ENCODE results near the gene SP1.
"Not testable (repeated sequence)": the region's sequence is repeated elsewhere in the genome, so short reads cannot be mapped to it uniquely, and the experiment has no call there.

The SP1 gene

GRCh38 chr12:53424626-53425514 lies 44.9 kb downstream of the SP1 start:
- no peaks in the 10 kb centered on the region for H3K27me3 ChIP-seq (ENCODE audit: insufficient read depth, insufficient read length)
- no peak for TF ChIP-seq ZNF274 (IDR thresholded peaks at IDR 0.05; ENCODE audit: low read depth, low read length)
- TF ChIP-seq SUZ12 (IDR thresholded peaks at IDR 0.05; ENCODE audit: extremely low read depth, insufficient read depth, insufficient read length) = no peak
- TF ChIP-seq YY1 (IDR thresholded peaks at IDR 0.05; ENCODE audit: insufficient read depth, insufficient read length) = no peak
- H3K4me3 ChIP-seq (ENCODE audit: insufficient read length, low read depth) = no peak overlapping the region
- H3K9ac ChIP-seq (ENCODE audit: insufficient read length, low read depth) = no peak overlapping the region
- no peaks in the 10 kb centered on the region for H3K36me3 ChIP-seq (ENCODE audit: insufficient read depth, insufficient read length, low read length)
- no peaks in the 10 kb centered on the region for H3K9me3 ChIP-seq (ENCODE audit: insufficient read depth, low read length)
- peaks cover 7% of the 10 kb centered on the region for H3K4me1 ChIP-seq (ENCODE audit: insufficient read depth, insufficient read length)
- DNase-seq (ENCODE audit: low read depth, low spot score) = no peak

- no peak overlapping the region for H3K9ac ChIP-seq (ENCODE audit: insufficient read length, low read depth)
- no peak for TF ChIP-seq SUZ12 (IDR thresholded peaks at IDR 0.05; ENCODE audit: extremely low read depth, insufficient read depth, insufficient read length)
- no peak for TF ChIP-seq YY1 (IDR thresholded peaks at IDR 0.05; ENCODE audit: insufficient read depth, insufficient read length)
- TF ChIP-seq ZNF274 (IDR thresholded peaks at IDR 0.05; ENCODE audit: low read depth, low read length) = no peak
Measured at GRCh38 chr12:53425515-53426150, 45.7 kb downstream of the SP1 start.

GRCh38 chr12:53427905-53428594 lies 48.1 kb downstream of the SP1 start:
- peaks cover 7% of the 10 kb centered on the region for H3K4me1 ChIP-seq (ENCODE audit: insufficient read depth, insufficient read length)
- TF ChIP-seq SUZ12 (IDR thresholded peaks at IDR 0.05; ENCODE audit: extremely low read depth, insufficient read depth, insufficient read length) = no peak
- no peak for TF ChIP-seq YY1 (IDR thresholded peaks at IDR 0.05; ENCODE audit: insufficient read depth, insufficient read length)
- no peak for TF ChIP-seq ZNF274 (IDR thresholded peaks at IDR 0.05; ENCODE audit: low read depth, low read length)
- no peaks in the 10 kb centered on the region for H3K36me3 ChIP-seq (ENCODE audit: insufficient read depth, insufficient read length, low read length)
- H3K27me3 ChIP-seq (ENCODE audit: insufficient read depth, insufficient read length) = no peaks in the 10 kb centered on the region
- no peaks in the 10 kb centered on the region for H3K9me3 ChIP-seq (ENCODE audit: insufficient read depth, low read length)
- no peak overlapping the region for H3K9ac ChIP-seq (ENCODE audit: insufficient read length, low read depth)
- no peak overlapping the region for H3K4me3 ChIP-seq (ENCODE audit: insufficient read length, low read depth)
- DNase-seq (ENCODE audit: low read depth, low spot score) = no peak

More at GRCh38 chr12:53425515-53426150, 45.7 kb downstream of the SP1 start:
- no peaks in the 10 kb centered on the region for H3K9me3 ChIP-seq (ENCODE audit: insufficient read depth, low read length)
- H3K4me1 ChIP-seq (ENCODE audit: insufficient read depth, insufficient read length) = peaks cover 7% of the 10 kb centered on the region
- H3K36me3 ChIP-seq (ENCODE audit: insufficient read depth, insufficient read length, low read length) = no peaks in the 10 kb centered on the region
- H3K4me3 ChIP-seq (ENCODE audit: insufficient read length, low read depth) = no peak overlapping the region
- no peaks in the 10 kb centered on the region for H3K27me3 ChIP-seq (ENCODE audit: insufficient read depth, insufficient read length)
- no peak for DNase-seq (ENCODE audit: low read depth, low spot score)

DNA sequence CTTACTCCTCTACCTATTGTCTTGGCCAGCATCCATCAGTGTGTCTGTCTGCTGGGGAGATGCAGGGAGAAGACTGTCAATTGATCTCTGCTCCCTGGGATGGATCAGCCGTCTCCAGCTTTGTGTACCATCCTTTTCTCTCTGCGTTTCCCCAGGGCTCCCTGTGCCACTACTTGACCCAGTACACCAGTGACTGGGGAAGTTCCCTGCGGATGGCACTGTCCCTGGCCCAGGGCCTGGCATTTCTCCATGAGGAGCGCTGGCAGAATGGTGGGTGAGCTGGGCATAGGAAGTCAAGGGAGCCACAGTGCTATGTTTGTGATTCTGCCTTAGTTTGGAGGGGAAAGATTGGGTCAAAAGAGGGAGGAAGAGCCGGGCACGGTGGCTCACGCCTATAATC lies 48.8 kb downstream of the SP1 start:
- H3K4me3 ChIP-seq (ENCODE audit: insufficient read length, low read depth) = no peak overlapping the region
- no peak for DNase-seq (ENCODE audit: low read depth, low spot score)
- no peaks in the 10 kb centered on the region for H3K9me3 ChIP-seq (ENCODE audit: insufficient read depth, low read length)
- no peak overlapping the region for H3K9ac ChIP-seq (ENCODE audit: insufficient read length, low read depth)
- no peaks in the 10 kb centered on the region for H3K27me3 ChIP-seq (ENCODE audit: insufficient read depth, insufficient read length)
- H3K4me1 ChIP-seq (ENCODE audit: insufficient read depth, insufficient read length) = peaks cover 7% of the 10 kb centered on the region
- TF ChIP-seq SUZ12 (IDR thresholded peaks at IDR 0.05; ENCODE audit: extremely low read depth, insufficient read depth, insufficient read length) (no peak), YY1 (IDR thresholded peaks at IDR 0.05; ENCODE audit: insufficient read depth, insufficient read length) (no peak), ZNF274 (IDR thresholded peaks at IDR 0.05; ENCODE audit: low read depth, low read length) (no peak)
- no peaks in the 10 kb centered on the region for H3K36me3 ChIP-seq (ENCODE audit: insufficient read depth, insufficient read length, low read length)

- Histone ChIP-seq H3K4me3 (ENCODE audit: insufficient read length, low read depth) (no peak overlapping the region), H3K27me3 (ENCODE audit: insufficient read depth, insufficient read length) (no peaks in the 10 kb centered on the region), H3K36me3 (ENCODE audit: insufficient read depth, insufficient read length, low read length) (no peaks in the 10 kb centered on the region), H3K4me1 (ENCODE audit: insufficient read depth, insufficient read length) (peaks cover 7% of the 10 kb centered on the region), H3K9me3 (ENCODE audit: insufficient read depth, low read length) (no peaks in the 10 kb centered on the region), H3K9ac (ENCODE audit: insufficient read length, low read depth) (no peak overlapping the region)
- DNase-seq (ENCODE audit: low read depth, low spot score) = no peak
- TF ChIP-seq YY1 (IDR thresholded peaks at IDR 0.05; ENCODE audit: insufficient read depth, insufficient read length) = no peak
- no peak for TF ChIP-seq SUZ12 (IDR thresholded peaks at IDR 0.05; ENCODE audit: extremely low read depth, insufficient read depth, insufficient read length)
Measured at GRCh38 chr12:53430116-53430515, 50.1 kb downstream of the SP1 start.

- H3K4me1 ChIP-seq (ENCODE audit: insufficient read depth, insufficient read length) = peaks cover 3% of the 10 kb centered on the region
- no peak overlapping the region for H3K4me3 ChIP-seq (ENCODE audit: insufficient read length, low read depth)
- H3K36me3 ChIP-seq (ENCODE audit: insufficient read depth, insufficient read length, low read length) = no peaks in the 10 kb centered on the region
- H3K27me3 ChIP-seq (ENCODE audit: insufficient read depth, insufficient read length) = no peaks in the 10 kb centered on the region
- DNase-seq (ENCODE audit: low read depth, low spot score) = no peak
- H3K9ac ChIP-seq (ENCODE audit: insufficient read length, low read depth) = no peak overlapping the region
- no peaks in the 10 kb centered on the region for H3K9me3 ChIP-seq (ENCODE audit: insufficient read depth, low read length)
- no peak for TF ChIP-seq SUZ12 (IDR thresholded peaks at IDR 0.05; ENCODE audit: extremely low read depth, insufficient read depth, insufficient read length)
Measured at GRCh38 chr12:53431187-53431586, 51.2 kb downstream of the SP1 start.

GRCh38 chr12:53435326-53435725 lies 55.4 kb downstream of the SP1 start:
- not testable (repeated sequence) for H3K27me3 ChIP-seq (ENCODE audit: insufficient read depth, insufficient read length); H3K9me3 ChIP-seq (ENCODE audit: insufficient read depth, low read length); DNase-seq (ENCODE audit: low read depth, low spot score); H3K4me3 ChIP-seq (ENCODE audit: insufficient read length, low read depth); H3K4me1 ChIP-seq (ENCODE audit: insufficient read depth, insufficient read length); H3K36me3 ChIP-seq (ENCODE audit: insufficient read depth, insufficient read length, low read length); H3K9ac ChIP-seq (ENCODE audit: insufficient read length, low read depth)

- H3K36me3 ChIP-seq (ENCODE audit: insufficient read depth, insufficient read length, low read length) = peaks cover 11% of the 10 kb centered on the region
- H3K9ac ChIP-seq (ENCODE audit: insufficient read length, low read depth); H3K4me3 ChIP-seq (ENCODE audit: insufficient read length, low read depth); H3K9me3 ChIP-seq (ENCODE audit: insufficient read depth, low read length); H3K27me3 ChIP-seq (ENCODE audit: insufficient read depth, insufficient read length); H3K4me1 ChIP-seq (ENCODE audit: insufficient read depth, insufficient read length); DNase-seq (ENCODE audit: low read depth, low spot score): not testable (repeated sequence)
Measured at GRCh38 chr12:53439582-53439981, 59.6 kb downstream of the SP1 start.

Measured in NT2/D1 (cell line).